Rectal smooth muscle tissue (tissue), 1 donor: ENCODE results near the gene TSPAN15.
"Not testable (repeated sequence)": the region's sequence is repeated elsewhere in the genome, so short reads cannot be mapped to it uniquely, and the experiment has no call there.

Experiments
- H3K27ac ChIP-seq: one replicate; pipeline ENCODE4 v1.7.0; 2013; ENCODE audit warnings: low read depth, low read length, inconsistent platforms
- H3K27me3 ChIP-seq: one replicate; pipeline ENCODE4 v1.7.0; 2013; ENCODE audit warnings: low read length; ENCODE audit not compliant: control insufficient read depth, insufficient read depth
- H3K36me3 ChIP-seq: one replicate; pipeline ENCODE4 v1.7.0; 2013; ENCODE audit warnings: low read length; ENCODE audit not compliant: control insufficient read depth, insufficient read depth
- H3K4me1 ChIP-seq: one replicate; pipeline ENCODE4 v1.7.0; 2013; ENCODE audit warnings: low read length; ENCODE audit not compliant: control insufficient read depth, insufficient read depth
- H3K4me3 ChIP-seq: one replicate; pipeline ENCODE4 v1.7.0; 2013; ENCODE audit warnings: low read length
- H3K9ac ChIP-seq: one replicate; pipeline ENCODE4 v1.7.0; 2013; ENCODE audit warnings: low read length

TSPAN15 gene

DNA sequence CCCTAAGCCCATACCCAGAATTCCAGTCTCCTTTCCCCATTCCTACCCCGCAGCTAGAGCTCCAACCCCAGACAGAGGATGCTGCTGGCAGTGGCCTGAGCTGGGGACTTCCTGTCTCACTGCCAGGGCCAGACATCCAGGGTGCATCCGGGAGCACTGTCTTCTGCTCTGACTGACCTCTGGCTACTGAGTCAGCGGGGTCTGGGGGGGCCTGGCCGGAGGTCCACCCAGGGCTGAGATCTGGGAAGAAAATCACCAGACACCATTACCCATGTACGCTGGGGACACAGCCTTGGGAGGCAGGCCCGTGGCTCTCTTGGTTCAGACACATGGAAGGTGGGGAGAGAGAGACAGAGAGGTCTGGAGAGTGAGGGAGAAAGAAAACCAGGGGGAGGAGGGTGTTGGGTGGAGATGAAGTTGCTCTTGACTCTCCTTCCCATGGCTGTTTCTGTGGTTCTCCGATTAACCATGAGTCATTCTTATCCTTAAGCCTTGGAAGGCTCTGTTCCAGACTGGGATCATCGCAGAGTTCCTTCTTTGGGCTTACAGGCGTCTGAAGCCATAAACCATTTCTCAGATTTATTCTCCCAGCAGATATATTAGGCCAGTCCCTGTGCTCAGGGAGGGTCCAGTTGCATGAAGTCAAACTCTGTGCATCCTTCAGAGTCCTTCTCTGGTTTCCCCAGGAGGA lies 23.6 kb downstream of the TSPAN15 start:
- Histone ChIP-seq H3K36me3 (no peaks in the 10 kb centered on the region), H3K9ac (peak overlapping the region; percentile 6), H3K4me1 (peaks cover 73% of the 10 kb centered on the region), H3K27ac (peak overlapping the region; percentile 97), H3K27me3 (no peaks in the 10 kb centered on the region), H3K4me3 (no peak overlapping the region)

DNA sequence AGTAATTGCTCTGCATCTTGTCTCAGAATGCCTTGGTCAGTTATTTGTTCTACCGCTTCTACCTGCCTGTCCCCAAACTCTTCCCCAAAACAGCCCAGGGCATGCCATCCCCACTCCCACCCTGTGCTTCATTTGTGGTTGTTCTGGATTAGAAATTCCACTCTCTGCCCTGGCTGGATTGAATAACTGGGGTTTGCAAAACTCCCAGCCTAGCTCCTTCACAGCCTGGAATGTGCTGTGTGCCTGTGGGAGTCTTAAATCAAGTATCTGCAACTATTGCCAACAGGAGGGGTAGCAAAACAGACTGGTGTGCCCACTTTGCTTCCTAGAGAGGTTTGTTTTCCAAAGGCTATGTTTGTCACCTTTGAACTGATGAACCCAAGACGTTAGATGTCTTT lies 24.2 kb downstream of the TSPAN15 start:
- H3K4me3 ChIP-seq = no peak overlapping the region
- H3K36me3 ChIP-seq = no peaks in the 10 kb centered on the region
- no peaks in the 10 kb centered on the region for H3K27me3 ChIP-seq
- peak overlapping the region; percentile 97 for H3K27ac ChIP-seq
- H3K4me1 ChIP-seq = peaks cover 78% of the 10 kb centered on the region
- H3K9ac ChIP-seq = no peak overlapping the region

DNA sequence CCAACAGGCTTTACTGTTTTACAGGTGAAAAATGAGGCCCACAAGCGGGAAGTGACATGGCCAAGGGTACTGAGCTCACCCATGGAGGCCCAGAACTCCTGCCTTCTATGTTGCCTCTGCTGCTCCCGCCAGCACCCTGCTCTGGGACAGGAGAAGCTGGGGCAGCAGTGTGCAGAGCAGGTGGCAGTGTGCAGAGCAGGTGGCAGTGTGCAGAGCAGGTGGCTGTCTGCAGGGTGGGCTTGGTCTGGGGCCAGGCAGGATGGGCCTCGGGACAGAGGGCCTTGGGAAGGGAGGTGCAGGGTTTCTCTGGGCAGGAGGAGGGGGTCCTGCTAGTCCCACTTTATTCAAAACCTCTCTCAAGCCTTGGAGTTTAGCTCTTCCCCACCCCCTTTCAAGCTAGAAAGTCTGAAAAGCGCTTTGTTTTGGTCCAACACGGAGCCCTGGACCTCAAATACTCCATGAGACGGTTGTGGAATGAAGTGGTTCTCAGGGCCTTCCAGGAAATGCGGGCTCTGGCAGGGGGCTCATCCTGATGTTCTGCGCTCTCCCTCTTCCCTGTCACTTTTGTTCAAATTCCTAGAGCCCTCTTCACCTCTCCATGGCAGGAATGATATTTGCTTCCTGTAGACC lies 26.8 kb downstream of the TSPAN15 start:
- no peaks in the 10 kb centered on the region for H3K36me3 ChIP-seq
- no peak overlapping the region for H3K9ac ChIP-seq
- H3K4me1 ChIP-seq = peaks cover 90% of the 10 kb centered on the region

DNA sequence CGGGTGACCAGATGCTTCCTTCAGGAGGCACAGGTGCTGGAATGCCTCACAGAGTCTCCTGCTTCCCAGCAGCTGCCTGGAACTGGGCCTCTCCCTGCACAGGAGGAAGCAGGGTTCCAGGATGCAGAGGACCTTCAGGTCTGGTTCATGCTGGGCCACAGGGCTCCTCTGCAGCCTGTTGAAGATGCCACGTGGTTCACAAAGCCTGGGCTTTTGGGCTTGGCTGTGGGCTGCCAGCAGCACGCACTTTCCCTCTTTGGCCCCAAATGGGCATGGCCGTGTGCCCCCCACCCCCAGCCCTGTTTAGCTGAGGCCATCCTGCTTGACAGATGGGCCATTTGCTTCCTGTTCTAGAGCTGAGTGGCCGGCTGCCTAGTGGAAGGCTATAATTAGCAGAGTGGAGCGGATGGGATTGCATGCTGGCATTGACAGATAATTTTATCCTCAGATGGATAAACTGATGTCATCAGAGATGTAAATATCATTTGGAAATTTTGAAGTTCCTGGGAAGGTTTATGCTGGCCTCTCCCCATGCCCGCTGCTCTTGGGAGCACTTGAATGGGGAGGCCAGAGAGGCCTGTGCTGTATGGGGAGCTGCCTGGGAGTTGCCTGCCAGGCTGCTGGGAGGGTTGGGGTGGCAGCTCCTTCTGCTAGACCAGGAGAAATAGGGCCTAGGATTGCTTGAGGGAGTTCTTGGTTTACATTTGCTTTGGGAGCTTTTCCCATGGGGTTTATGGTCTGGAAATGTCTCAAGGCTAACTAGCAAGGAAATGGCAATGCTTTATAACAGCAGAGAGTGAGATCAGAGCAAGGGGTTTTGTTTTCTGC lies 28.2 kb downstream of the TSPAN15 start:
- peaks cover 87% of the 10 kb centered on the region for H3K4me1 ChIP-seq
- no peaks in the 10 kb centered on the region for H3K27me3 ChIP-seq
- peak overlapping the region; percentile 97 for H3K27ac ChIP-seq
- H3K9ac ChIP-seq = no peak overlapping the region
- H3K4me3 ChIP-seq = peak overlapping the region; percentile 4
- no peaks in the 10 kb centered on the region for H3K36me3 ChIP-seq

More for the DNA sequence above, 26.8 kb downstream of the TSPAN15 start:
- no peaks in the 10 kb centered on the region for H3K27me3 ChIP-seq
- no peak overlapping the region for H3K4me3 ChIP-seq
- H3K27ac ChIP-seq = peak overlapping the region; percentile 97

DNA sequence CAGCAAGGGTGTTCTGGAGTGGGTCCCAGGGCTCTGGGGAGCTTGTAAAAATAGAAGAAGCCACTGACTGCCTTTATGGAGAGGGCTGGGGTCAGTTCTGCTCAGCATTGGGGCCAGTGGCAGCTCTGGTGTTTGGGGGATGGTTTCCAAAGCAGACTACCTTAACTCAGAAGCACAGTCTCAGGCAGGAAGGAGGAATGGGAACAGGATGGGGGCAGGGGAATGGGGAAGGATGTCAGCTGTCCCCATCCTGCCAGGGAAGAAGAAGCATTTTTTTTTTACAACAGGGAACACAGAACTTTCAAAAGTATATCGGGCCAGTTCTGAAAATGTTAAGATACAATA lies 28.8 kb downstream of the TSPAN15 start:
- Histone ChIP-seq H3K36me3 (no peaks in the 10 kb centered on the region), H3K27ac (peak overlapping the region; percentile 97), H3K4me3 (no peak overlapping the region), H3K27me3 (no peaks in the 10 kb centered on the region), H3K4me1 (peaks cover 87% of the 10 kb centered on the region), H3K9ac (no peak overlapping the region)

DNA sequence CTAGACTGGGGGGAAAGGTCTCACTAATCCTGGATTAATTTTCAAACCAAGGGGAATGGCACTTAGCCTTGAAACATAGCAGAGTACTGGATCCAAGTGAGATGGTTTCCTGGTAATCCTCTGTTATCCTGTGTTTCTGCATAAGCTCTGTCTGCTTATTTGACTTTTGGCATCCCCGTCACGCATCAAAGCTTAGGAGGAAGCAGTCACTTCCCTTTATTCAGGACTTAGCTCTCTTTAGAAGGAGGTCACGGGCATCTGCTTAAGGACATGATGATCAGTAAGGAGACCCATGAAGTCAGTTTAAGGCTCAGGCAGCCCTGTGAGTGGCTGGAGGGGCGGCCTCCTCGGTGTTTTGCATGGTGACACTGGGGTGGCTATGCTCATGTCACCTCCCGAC lies 30.0 kb downstream of the TSPAN15 start:
- H3K4me3 ChIP-seq = no peak overlapping the region
- H3K9ac ChIP-seq = no peak overlapping the region
- peaks cover 87% of the 10 kb centered on the region for H3K4me1 ChIP-seq
- peak overlapping the region; percentile 97 for H3K27ac ChIP-seq
- H3K27me3 ChIP-seq = no peaks in the 10 kb centered on the region
- H3K36me3 ChIP-seq = no peaks in the 10 kb centered on the region

DNA sequence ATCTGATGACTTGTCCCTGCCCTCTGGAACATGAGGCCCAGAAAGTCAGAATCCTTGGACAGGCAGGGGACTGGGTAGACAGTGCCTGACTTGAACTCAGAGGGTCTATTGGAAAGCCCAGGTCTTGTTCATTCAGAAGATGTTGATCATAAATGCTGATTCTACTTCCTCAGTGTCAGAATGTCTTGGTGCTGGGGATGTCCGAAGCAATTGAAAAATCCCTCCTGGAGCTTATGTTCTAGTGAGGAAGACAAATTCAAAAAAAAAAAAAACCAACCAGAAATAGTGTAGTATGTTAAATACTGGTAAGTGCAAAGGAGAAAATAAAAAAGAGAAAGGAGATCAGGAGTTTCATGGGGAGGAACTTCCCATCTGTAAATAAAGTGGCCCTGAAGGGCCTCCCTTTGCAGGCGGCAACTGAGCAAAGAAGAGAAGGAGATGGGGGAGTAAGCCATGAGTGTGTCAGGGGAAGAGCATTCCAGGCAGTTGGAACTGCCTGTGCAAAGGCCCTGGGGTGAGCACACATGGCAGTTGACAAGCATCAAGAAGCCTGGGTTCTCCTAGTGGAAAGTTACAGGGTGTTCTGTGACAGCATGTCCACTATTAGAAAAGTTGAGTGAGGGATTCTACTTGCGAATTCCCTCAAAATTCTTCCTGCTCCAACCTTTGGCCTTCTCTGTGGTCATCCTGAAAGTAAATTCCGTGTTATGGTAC lies 30.7 kb downstream of the TSPAN15 start:
- Histone ChIP-seq H3K4me1 (peaks cover 87% of the 10 kb centered on the region), H3K4me3 (peak overlapping the region; percentile 42), H3K9ac (no peak overlapping the region), H3K27me3 (no peaks in the 10 kb centered on the region), H3K36me3 (no peaks in the 10 kb centered on the region), H3K27ac (peak overlapping the region; percentile 97)

DNA sequence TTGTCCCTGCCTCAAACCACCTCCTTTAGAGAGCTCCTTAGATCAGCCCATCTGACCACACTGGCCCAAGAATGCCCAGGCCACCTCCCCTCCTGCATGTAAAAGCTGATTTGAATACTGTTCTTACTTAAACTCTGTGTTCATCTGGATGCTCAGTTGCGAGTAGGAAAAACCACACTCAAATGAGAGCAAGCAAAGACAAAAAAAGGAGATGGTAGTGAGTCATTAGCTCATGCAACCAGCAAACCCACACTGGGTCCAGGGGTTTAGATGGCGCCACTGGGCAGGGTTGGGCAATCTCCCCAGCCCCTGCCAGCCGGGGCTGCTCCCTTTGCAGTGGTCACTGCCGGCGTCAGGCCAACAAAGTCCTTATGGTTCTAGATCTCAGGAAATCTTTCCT lies 32.7 kb downstream of the TSPAN15 start:
- Histone ChIP-seq H3K4me1 (peaks cover 74% of the 10 kb centered on the region), H3K27ac (peak overlapping the region; percentile 97)

DNA sequence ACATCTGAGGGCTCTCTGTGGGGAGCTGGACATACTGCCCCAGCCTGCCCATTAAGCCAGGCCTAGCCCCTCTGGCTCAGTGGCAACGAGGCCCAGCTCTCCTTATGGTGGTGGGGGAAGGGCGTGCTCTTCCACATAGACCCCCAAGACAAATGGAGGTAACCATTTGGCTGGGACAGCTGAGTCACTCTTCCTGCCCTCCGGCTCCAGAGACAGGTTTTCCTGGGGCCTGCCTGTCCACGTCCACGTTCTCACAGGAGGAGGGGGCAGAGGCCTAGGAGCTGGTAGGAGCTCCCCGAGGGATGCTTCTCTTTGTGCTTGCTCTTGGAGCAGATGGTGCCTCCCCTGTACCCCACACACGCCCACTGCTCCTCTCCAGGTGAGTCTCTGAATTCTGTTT lies 33.5 kb downstream of the TSPAN15 start:
- Histone ChIP-seq H3K27ac (peak overlapping the region; percentile 97), H3K36me3 (no peaks in the 10 kb centered on the region), H3K9ac (no peak overlapping the region), H3K27me3 (no peaks in the 10 kb centered on the region), H3K4me1 (peaks cover 67% of the 10 kb centered on the region), H3K4me3 (no peak overlapping the region)

More for the DNA sequence above, 32.7 kb downstream of the TSPAN15 start:
- Histone ChIP-seq H3K36me3 (no peaks in the 10 kb centered on the region), H3K4me3 (no peak overlapping the region), H3K27me3 (no peaks in the 10 kb centered on the region), H3K9ac (no peak overlapping the region)

DNA sequence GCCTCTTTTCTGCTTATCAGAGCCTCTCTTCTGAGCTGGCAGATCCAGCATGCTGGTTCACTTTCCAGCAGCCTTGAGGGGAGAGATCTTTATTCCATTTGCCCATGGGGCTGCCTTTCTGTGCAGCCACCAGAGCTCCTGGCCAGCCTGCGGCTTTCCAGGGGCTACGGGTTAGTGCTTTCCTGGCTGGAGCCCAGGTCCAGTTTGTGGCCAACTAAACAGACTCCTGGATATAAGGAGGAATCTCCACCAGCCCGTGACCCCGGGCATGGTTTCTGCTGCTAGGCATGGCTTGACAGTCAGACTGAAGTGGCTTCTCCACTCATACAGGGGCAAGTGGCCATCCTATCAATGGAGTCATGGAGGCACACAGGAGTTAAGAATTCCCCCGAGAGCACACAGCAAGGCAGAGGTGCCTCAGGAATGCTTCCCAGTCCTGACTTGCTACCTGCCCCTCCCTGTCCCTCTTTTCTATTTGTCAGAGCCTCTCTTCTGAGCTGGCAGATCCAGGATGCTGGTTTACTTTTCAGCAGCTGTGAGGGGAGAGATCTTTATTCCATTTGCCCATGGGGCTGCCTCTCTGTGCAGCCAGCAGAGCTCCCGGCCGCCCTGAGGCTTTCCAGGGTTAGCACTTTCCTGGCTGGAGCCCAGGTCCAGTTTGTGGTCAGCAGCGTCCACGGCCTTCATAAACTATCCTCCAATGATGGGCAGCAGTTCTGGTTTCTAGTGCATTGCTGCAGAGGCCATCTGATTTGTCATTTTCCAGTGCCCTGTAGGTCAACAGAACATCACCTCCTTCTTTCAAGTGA lies 35.9 kb downstream of the TSPAN15 start:
- H3K4me3 ChIP-seq = no peak overlapping the region
- H3K9ac ChIP-seq = no peak overlapping the region
- H3K36me3 ChIP-seq = no peaks in the 10 kb centered on the region
- H3K27me3 ChIP-seq = no peaks in the 10 kb centered on the region
- H3K4me1 ChIP-seq = peaks cover 56% of the 10 kb centered on the region
- peak overlapping the region; percentile 97 for H3K27ac ChIP-seq

DNA sequence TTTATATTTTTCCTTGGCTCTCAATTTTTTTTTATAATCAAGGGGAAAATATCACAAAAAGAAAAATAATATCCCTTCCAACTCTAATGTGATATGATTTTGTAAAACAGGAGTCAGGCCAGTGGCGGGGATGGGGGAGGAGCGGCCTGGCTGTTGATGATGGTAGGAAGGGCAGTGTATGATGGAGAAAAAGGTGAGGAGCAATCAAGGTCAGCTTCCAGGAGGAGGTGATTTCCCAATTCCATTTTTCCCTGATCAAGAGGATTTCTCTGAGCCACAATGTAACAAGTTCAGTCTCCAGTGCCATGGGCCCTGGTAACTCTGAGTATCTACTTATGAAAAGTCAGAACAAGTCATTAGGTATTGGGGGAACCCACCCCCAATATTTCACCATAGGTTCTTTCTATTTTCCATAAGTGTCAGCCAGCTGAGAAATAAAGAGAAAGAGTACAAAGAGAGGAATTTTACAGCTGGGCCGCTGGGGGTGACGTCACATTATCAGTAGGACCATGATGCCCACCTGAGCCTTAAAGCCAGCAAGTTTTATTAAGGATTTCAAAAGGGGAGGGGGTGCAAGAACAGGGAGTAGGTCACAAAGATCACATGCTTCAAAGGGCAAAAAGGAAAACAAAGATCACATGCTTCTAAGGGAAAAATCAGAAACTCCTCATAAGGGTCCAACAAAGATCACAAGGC lies 37.0 kb downstream of the TSPAN15 start:
- H3K4me1 ChIP-seq = peaks cover 60% of the 10 kb centered on the region
- H3K9ac ChIP-seq, H3K27ac ChIP-seq, H3K4me3 ChIP-seq, H3K27me3 ChIP-seq, H3K36me3 ChIP-seq: not testable (repeated sequence)
